NT2/D1 (cell line): ENCODE measurements around the gene GRIK1.

Source experiments
- YY1 ChIP-seq: IDR thresholded peaks from 2 replicates; pipeline ENCODE4 v1.6.1; 2011; ENCODE audit not compliant: insufficient read length, insufficient read depth
- ZNF274 ChIP-seq: IDR thresholded peaks from 2 replicates; pipeline ENCODE4 v1.6.1; 2011; ENCODE audit warnings: mild to moderate bottlenecking, low read depth, low read length

- TF ChIP-seq ZNF274: no peak
- TF ChIP-seq YY1: no peak
Measured at GRCh38 chr21:29655577-29655976, 284.2 kb downstream of the GRIK1 start.
